Renal cortical epithelial cell (primary cell): ENCODE data around the gene PRAF2. TPM values are rescaled to one million over a fixed set of nuclear protein-coding genes. Genes with fewer than 3 reads are reported as not detected.
A peak's percentile ranks its signal among the peaks of the same experiment; 100 is the strongest.

ENCODE experiments used
- DNase-seq: peaks from one replicate; pipeline ENCODE4 v3.0.0-alpha.2; 2011; ENCODE audit warnings: low read depth
- total RNA-seq: library from RNA; depleted of rRNA; stranded (reverse); fragments of >200 nt; gene quantifications from 2 replicates; pipeline ENCODE4 v1.2.3, GENCODE V29; 2014

Gene PRAF2
- total RNA-seq = 4.3 and 9.4 TPM in 2 replicates

GRCh38 chrX:49073601-49074575, at the start of gene PRAF2:
Gene PRAF2 (minus strand): TSS chrX:49074002. CDS start chrX:49073987, 15 bp downstream.
- peak; percentile 80 for DNase-seq

GRCh38 chrX:49122499-49122898, 48.7 kb upstream of the PRAF2 start:
- DNase-seq = no peak

- no peak for DNase-seq
Observed at GRCh38 chrX:49120091-49120490, 46.3 kb upstream of the PRAF2 start.

- DNase-seq = no peak
Observed at GRCh38 chrX:49117581-49117980, 43.8 kb upstream of the PRAF2 start.

GRCh38 chrX:49116716-49117115, 42.9 kb upstream of the PRAF2 start:
- no peak for DNase-seq

- DNase-seq = no peak
Observed at GRCh38 chrX:49116076-49116475, 42.3 kb upstream of the PRAF2 start.

GRCh38 chrX:49111791-49112190, 38.0 kb upstream of the PRAF2 start:
- no peak for DNase-seq

GRCh38 chrX:49110417-49110816, 36.6 kb upstream of the PRAF2 start:
- DNase-seq = no peak

GRCh38 chrX:49108641-49109040, 34.8 kb upstream of the PRAF2 start:
- no peak for DNase-seq

- peak; percentile 38 for DNase-seq
Observed at GRCh38 chrX:49106930-49107329, 33.1 kb upstream of the PRAF2 start.

- no peak for DNase-seq
Observed at GRCh38 chrX:49106296-49106695, 32.5 kb upstream of the PRAF2 start.

GRCh38 chrX:49103637-49104036, 29.8 kb upstream of the PRAF2 start:
- DNase-seq = no peak

GRCh38 chrX:49102190-49102589, 28.4 kb upstream of the PRAF2 start:
- no peak for DNase-seq

GRCh38 chrX:49101629-49101984, 27.8 kb upstream of the PRAF2 start:
- DNase-seq = no peak

GRCh38 chrX:49100704-49101628, 27.2 kb upstream of the PRAF2 start:
- peak; percentile 83 for DNase-seq

- DNase-seq = no peak
Observed at GRCh38 chrX:49096419-49096818, 22.6 kb upstream of the PRAF2 start.

- no peak for DNase-seq
Observed at GRCh38 chrX:49089553-49089952, 15.8 kb upstream of the PRAF2 start.

GRCh38 chrX:49082271-49082871, 8.6 kb upstream of the PRAF2 start:
- no peak for DNase-seq

GRCh38 chrX:49079489-49080428, 6.0 kb upstream of the PRAF2 start, which contains the start of gene WDR45:
Gene WDR45 (minus strand): TSS chrX:49079887. CDS start chrX:49078095, 1,792 bp downstream.
- DNase-seq = peak; percentile 49

GRCh38 chrX:49077941-49078340, 4.1 kb upstream of the PRAF2 start:
- DNase-seq = peak; percentile 16

GRCh38 chrX:49075347-49075746, 1.5 kb upstream of the PRAF2 start:
- DNase-seq = no peak
